PC-9 (cell line): ENCODE data around the gene MACROD2.

Experiments
- CTCF ChIP-seq: fragments of 200-600 bp; sonication (generic); conservative IDR thresholded peaks from 2 replicates; pipeline ENCODE4 v1.6.1; 2017; ENCODE audit warnings: mixed run types, antibody characterized with exemption, mild to moderate bottlenecking, moderate library complexity
- EZH2 ChIP-seq: fragments of 200-600 bp; sonication (generic); IDR thresholded peaks from 2 replicates; pipeline ENCODE4 v1.8.0; 2017; ENCODE audit warnings: antibody characterized with exemption, low read depth

- TF ChIP-seq CTCF (no peak), EZH2 (no peak)
Measured at GRCh38 chr20:14790190-14790589, 794.9 kb downstream of the MACROD2 start.
